Cardiac muscle cell (in vitro differentiated cells and primary cell): Measurements from ENCODE around the gene TERT. TPM values are rescaled to one million over a fixed set of nuclear protein-coding genes. Genes with fewer than 3 reads are reported as not detected.

Source experiments
- DNase-seq, 2 donors: peaks; one replicate each; pipeline versions ENCODE4 v3.0.0 to v3.0.0-alpha.2; 2010 to 2017; ENCODE audit warnings: low read depth in 1 of 2, low spot score in 1 of 2
- H3K27ac ChIP-seq: fragments of 200-600 bp; sonication (generic); 2 replicates; pipeline ENCODE4 v1.5.1; 2016
- H3K27me3 ChIP-seq: fragments of 200-600 bp; sonication (generic); 2 replicates; pipeline ENCODE4 v1.6.0; 2016; ENCODE audit warnings: control low read depth
- H3K36me3 ChIP-seq: fragments of 200-600 bp; sonication (generic); 2 replicates; pipeline ENCODE4 v1.5.1; 2016; ENCODE audit warnings: control low read depth
- H3K4me1 ChIP-seq: fragments of 200-600 bp; sonication (generic); 2 replicates; pipeline ENCODE4 v1.8.1; 2017; ENCODE audit warnings: low read depth, mild to moderate bottlenecking, mixed run types
- H3K4me3 ChIP-seq: fragments of 200-600 bp; sonication (generic); 2 replicates; pipeline ENCODE4 v1.5.1; 2016; ENCODE audit warnings: mild to moderate bottlenecking
- H3K9me3 ChIP-seq: fragments of 200-600 bp; sonication (generic); 2 replicates; pipeline ENCODE4 v1.5.1; 2017; ENCODE audit warnings: low read depth, mild to moderate bottlenecking, control low read depth
- CTCF ChIP-seq: IDR thresholded peaks from 2 replicates; pipeline ENCODE4 v1.5.1; 2012; ENCODE audit warnings: low read depth, mild to moderate bottlenecking, low read length
- polyA plus RNA-seq: library from polyadenylated mRNA; unstranded; fragments of >200 nt; fragmentation: Nextera tagmentation; extraction: Ambion mirVana; gene quantifications from 2 replicates; pipeline ENCODE4 v1.2.1, GENCODE V29; 2016
- total RNA-seq: library from RNA; depleted of rRNA; stranded (reverse); fragments of >200 nt; gene quantifications from 2 replicates; pipeline ENCODE4 v1.2.3, GENCODE V29; 2016

The TERT gene
- total and polyA plus RNA-seq, 2 experiments from 2014 or later = 0.30 TPM; not detected in 1

- DNase-seq = peak in 1 of 2 donors; percentile 4
- H3K27ac ChIP-seq = no peak overlapping the region
- H3K27me3 ChIP-seq = no peaks in the 10 kb centered on the region
- TF ChIP-seq CTCF = no peak
- H3K36me3 ChIP-seq = peaks cover 23% of the 10 kb centered on the region
- H3K4me1 ChIP-seq = no peaks in the 10 kb centered on the region
- H3K9me3 ChIP-seq = no peaks in the 10 kb centered on the region
- no peak overlapping the region for H3K4me3 ChIP-seq
Measured at GRCh38 chr5:1315709-1316587, 21.1 kb upstream of the TERT start.

GRCh38 chr5:1315018-1315708 lies 20.3 kb upstream of the TERT start:
- no peak overlapping the region for H3K4me3 ChIP-seq
- H3K36me3 ChIP-seq = peaks cover 16% of the 10 kb centered on the region
- no peaks in the 10 kb centered on the region for H3K27me3 ChIP-seq
- H3K9me3 ChIP-seq = no peaks in the 10 kb centered on the region
- no peaks in the 10 kb centered on the region for H3K4me1 ChIP-seq
- no peak for TF ChIP-seq CTCF
- H3K27ac ChIP-seq = no peak overlapping the region
- no peak for DNase-seq

GRCh38 chr5:1314564-1314982 lies 19.7 kb upstream of the TERT start:
- Histone ChIP-seq H3K4me3 (no peak overlapping the region), H3K36me3 (peaks cover 14% of the 10 kb centered on the region), H3K27me3 (no peaks in the 10 kb centered on the region), H3K4me1 (no peaks in the 10 kb centered on the region), H3K27ac (no peak overlapping the region), H3K9me3 (no peaks in the 10 kb centered on the region)
- DNase-seq = no peak
- no peak for TF ChIP-seq CTCF

GRCh38 chr5:1312993-1313833 lies 18.3 kb upstream of the TERT start:
- no peaks in the 10 kb centered on the region for H3K27me3 ChIP-seq
- no peak for TF ChIP-seq CTCF
- no peaks in the 10 kb centered on the region for H3K4me1 ChIP-seq
- no peaks in the 10 kb centered on the region for H3K9me3 ChIP-seq
- DNase-seq = no peak
- no peak overlapping the region for H3K27ac ChIP-seq
- H3K36me3 ChIP-seq = peaks cover 8% of the 10 kb centered on the region
- no peak overlapping the region for H3K4me3 ChIP-seq

- no peaks in the 10 kb centered on the region for H3K36me3 ChIP-seq
- no peaks in the 10 kb centered on the region for H3K9me3 ChIP-seq
- no peaks in the 10 kb centered on the region for H3K27me3 ChIP-seq
- H3K4me1 ChIP-seq = no peaks in the 10 kb centered on the region
- DNase-seq = no peak
- no peak overlapping the region for H3K4me3 ChIP-seq
- H3K27ac ChIP-seq = no peak overlapping the region
- TF ChIP-seq CTCF = no peak
Measured at GRCh38 chr5:1312206-1312605, 17.3 kb upstream of the TERT start.
